ENCODE measurements around the gene PRKN. TPM values are rescaled to one million over a fixed set of nuclear protein-coding genes. Genes with fewer than 3 reads are reported as not detected.

PRKN gene
- total RNA-seq, 1 experiment from 2014 or later: 2.0 TPM

GRCh38 chr6:161732594-161732993 is 995.0 kb downstream of the PRKN start:
- H3K4ac ChIP-seq (ENCODE audit: low read depth, low read length): no peak overlapping the region
- no peaks in the 10 kb centered on the region; a peak in 1 of 7 replicates for H3K36me3 Mint-ChIP-seq (ENCODE audit: insufficient read depth in 1 of 3, low read depth in 3 of 3)
- H3K27me3 ChIP-seq (ENCODE audit: insufficient read depth, low read length): no peaks in the 10 kb centered on the region
- no peak overlapping the region for H3T11ph ChIP-seq (ENCODE audit: low read length)
- no peak overlapping the region for H4K8ac ChIP-seq (replicated peaks; ENCODE audit: insufficient read length, low read depth, low read length)
- H3K4me1 Mint-ChIP-seq: peaks cover 5 to 6% of the 10 kb centered on the region in 2 experiments; a peak in 3 of 4 replicates
- H2AFZ ChIP-seq (ENCODE audit: low read length): no peak overlapping the region
- H2BK12ac ChIP-seq (ENCODE audit: insufficient read length, low read depth, low read length): no peak overlapping the region
- H3K9me3 ChIP-seq (ENCODE audit: control insufficient read depth, low read depth, low read length): no peaks in the 10 kb centered on the region
- WGBS (ENCODE audit: extremely low coverage, insufficient read length, low lambda C conversion rate): no CpG with 5 or more reads among the region's 3 CpGs
- peaks cover 2% of the 10 kb centered on the region; the same call in 1 of the 2 replicates for H3K27me3 Mint-ChIP-seq (ENCODE audit: low read depth)
- no peak overlapping the region for H3K14ac ChIP-seq (ENCODE audit: insufficient read depth, low read length)
- no peak overlapping the region for H2AK5ac ChIP-seq (ENCODE audit: insufficient read length, low read length)
- H3K56ac ChIP-seq (ENCODE audit: insufficient read length, low read depth, low read length): no peak overlapping the region
- no peaks in the 10 kb centered on the region for H3K23me2 ChIP-seq (ENCODE audit: insufficient read length, low read depth, low read length, poor library complexity, severe bottlenecking)
- H4K5ac ChIP-seq (ENCODE audit: insufficient read length, low read depth, low read length): no peak overlapping the region
- H4K20me1 ChIP-seq (ENCODE audit: control insufficient read depth, insufficient read depth, insufficient read length): no peaks in the 10 kb centered on the region
- H2BK120ac ChIP-seq (ENCODE audit: low read depth, low read length, poor library complexity, severe bottlenecking): no peak overlapping the region
- H3K18ac ChIP-seq (ENCODE audit: insufficient read length, low read depth, low read length): no peak overlapping the region
- H3K79me1 ChIP-seq (ENCODE audit: insufficient read depth, low read depth, low read length, poor library complexity, severe bottlenecking): no peaks in the 10 kb centered on the region
- DNase-seq: no peak
- no peak overlapping the region for H2BK5ac ChIP-seq (ENCODE audit: insufficient read length, low read length)
- no peak overlapping the region for H3K27ac Mint-ChIP-seq
- no peak overlapping the region for H2BK15ac ChIP-seq (ENCODE audit: low read depth, low read length)
- no peak overlapping the region for H4K91ac ChIP-seq (ENCODE audit: insufficient read length, low read depth, low read length)
- no peak for TF ChIP-seq CTCF (conservative IDR thresholded peaks at IDR 0.05)
- no peaks in the 10 kb centered on the region; the same call in 1 of the 2 replicates for H3K4me1 ChIP-seq (ENCODE audit: insufficient read depth, low read length)
- no peak overlapping the region for H2BK20ac ChIP-seq (ENCODE audit: low read depth, low read length, poor library complexity, severe bottlenecking)
- H3K27ac ChIP-seq (ENCODE audit: insufficient read length, low read depth, low read length): no peak overlapping the region
- no peaks in the 10 kb centered on the region for H3K79me2 ChIP-seq (ENCODE audit: insufficient read depth, low read length)
- no peak overlapping the region for H3K23ac ChIP-seq (ENCODE audit: insufficient read length, low read depth, low read length)
- peaks cover 2 to 6% of the 10 kb centered on the region in 2 experiments; a peak in 3 of 5 replicates for H3K9me3 Mint-ChIP-seq
- H3K9ac ChIP-seq (ENCODE audit: extremely low read depth, insufficient read length, low read length): no peak overlapping the region
- H3K4me2 ChIP-seq (ENCODE audit: insufficient read depth, insufficient read length, low read length): no peak overlapping the region
- no peak overlapping the region for H3K4me3 Mint-ChIP-seq
